Upper lobe of right lung (tissue), 1 donor: Measurements from ENCODE around the gene TRIM7. TPM values are rescaled to one million over a fixed set of nuclear protein-coding genes. Genes with fewer than 3 reads are reported as not detected.
A peak's percentile ranks its signal among the peaks of the same experiment; 100 is the strongest.
"Not testable (repeated sequence)": the region's sequence is repeated elsewhere in the genome, so short reads cannot be mapped to it uniquely, and the experiment has no call there.

Source experiments
- ATAC-seq: fragments of 200-7000 bp; cut with Tn5 transposase; one replicate; pipeline ENCODE4 v1.9.1; 2020; ENCODE audit warnings: mild to moderate bottlenecking, moderate library complexity
- DNase-seq: peaks from one replicate; pipeline ENCODE4 v3.0.0-alpha.2; 2020
- H3K27ac ChIP-seq: fragments of 200-600 bp; one replicate; pipeline ENCODE4 v1.8.0; 2022
- H3K27me3 ChIP-seq: fragments of 200-600 bp; one replicate; pipeline ENCODE4 v1.8.0; 2022; ENCODE audit warnings: mild to moderate bottlenecking
- H3K36me3 ChIP-seq: fragments of 200-600 bp; one replicate; pipeline ENCODE4 v1.8.0; 2022
- H3K4me1 ChIP-seq: fragments of 200-600 bp; one replicate; pipeline ENCODE4 v1.8.0; 2022
- H3K4me3 ChIP-seq: fragments of 200-600 bp; one replicate; pipeline ENCODE4 v1.8.0; 2022; ENCODE audit warnings: mild to moderate bottlenecking
- H3K9me3 ChIP-seq: fragments of 200-600 bp; one replicate; pipeline ENCODE4 v1.8.0; 2022
- CTCF ChIP-seq: fragments of 200-600 bp; IDR thresholded peaks from one replicate; pipeline ENCODE4 v1.8.0; 2022; ENCODE audit warnings: antibody characterized with exemption
- intact Hi-C: fragments of 100-400 bp; cut with DNase I; formaldehyde crosslinking; loops from one replicate; pipeline ENCODE4 v1.11.0; 2022
- total RNA-seq: library from RNA; stranded (reverse); fragmentation: NEBNext Ultra II Directional; extraction: Animal tissue kit (Norgen Biotek cat#: 25700); gene quantifications from one replicate; pipeline ENCODE4 v1.2.1, GENCODE V29; 2021
- donor health status: DM: no; HTN: yes; CAD: no; lungs with severe emphysema.

The TRIM7 gene
- total RNA-seq, 1 donor from 2014 or later: 4.9 TPM

- no peak overlapping the region for H3K27ac ChIP-seq
- H3K4me1 ChIP-seq: peaks cover 4% of the 10 kb centered on the region
- no peaks in the 10 kb centered on the region for H3K27me3 ChIP-seq
- intact Hi-C loops: no loop called here
- H3K9me3 ChIP-seq: no peaks in the 10 kb centered on the region
- no peaks in the 10 kb centered on the region for H3K36me3 ChIP-seq
- TF ChIP-seq CTCF: no peak
- DNase-seq (no peak), ATAC-seq (no peak)
- no peak overlapping the region for H3K4me3 ChIP-seq
Measured at GRCh38 chr5:181212080-181212479, 7.1 kb upstream of the TRIM7 start.

- Histone ChIP-seq H3K9me3 (no peaks in the 10 kb centered on the region), H3K4me3 (no peak overlapping the region), H3K4me1 (peaks cover 4% of the 10 kb centered on the region), H3K27me3 (no peaks in the 10 kb centered on the region), H3K27ac (no peak overlapping the region), H3K36me3 (no peaks in the 10 kb centered on the region)
- no peak for DNase-seq
- no peak for TF ChIP-seq CTCF
- no peak for ATAC-seq
- intact Hi-C loops: no loop called here
Measured at GRCh38 chr5:181211208-181211607, 6.2 kb upstream of the TRIM7 start.

- H3K36me3 ChIP-seq, H3K4me3 ChIP-seq, H3K27me3 ChIP-seq, DNase-seq, H3K9me3 ChIP-seq, intact Hi-C loops, H3K4me1 ChIP-seq, H3K27ac ChIP-seq, ATAC-seq: not testable (repeated sequence)
Measured at GRCh38 chr5:181210698-181211097, 5.7 kb upstream of the TRIM7 start.

- intact Hi-C loops, H3K4me1 ChIP-seq, DNase-seq: not testable (repeated sequence)
Measured at GRCh38 chr5:181210148-181210547, 5.2 kb upstream of the TRIM7 start.

GRCh38 chr5:181209006-181209405 is 4.0 kb upstream of the TRIM7 start:
- intact Hi-C loops: not testable (repeated sequence)

More at GRCh38 chr5:181210148-181210547, 5.2 kb upstream of the TRIM7 start:
- not testable (repeated sequence) for H3K4me3 ChIP-seq, H3K27ac ChIP-seq, H3K36me3 ChIP-seq, H3K9me3 ChIP-seq, H3K27me3 ChIP-seq, ATAC-seq

GRCh38 chr5:181207960-181208253 is 2.9 kb upstream of the TRIM7 start:
- H3K27ac ChIP-seq: no peak overlapping the region
- H3K36me3 ChIP-seq: no peaks in the 10 kb centered on the region
- H3K4me1 ChIP-seq: peaks cover 22% of the 10 kb centered on the region
- ATAC-seq (no peak), DNase-seq (no peak)
- H3K9me3 ChIP-seq: no peaks in the 10 kb centered on the region
- no peaks in the 10 kb centered on the region for H3K27me3 ChIP-seq
- intact Hi-C loops: no loop called here
- H3K4me3 ChIP-seq: peak overlapping the region; percentile 66
- TF ChIP-seq CTCF: no peak

More at GRCh38 chr5:181209006-181209405, 4.0 kb upstream of the TRIM7 start:
- H3K9me3 ChIP-seq, H3K27me3 ChIP-seq, DNase-seq, ATAC-seq, H3K27ac ChIP-seq, H3K4me3 ChIP-seq, H3K36me3 ChIP-seq: not testable (repeated sequence)
- peaks cover 11% of the 10 kb centered on the region for H3K4me1 ChIP-seq

- Histone ChIP-seq H3K4me1 (peaks cover 24% of the 10 kb centered on the region), H3K9me3 (no peaks in the 10 kb centered on the region), H3K36me3 (no peaks in the 10 kb centered on the region), H3K27ac (peak overlapping the region; percentile 70), H3K27me3 (no peaks in the 10 kb centered on the region), H3K4me3 (peak overlapping the region; percentile 66)
- ATAC-seq: peak; percentile 45
- no peak for TF ChIP-seq CTCF
- intact Hi-C loops: no loop called here
- peak; percentile 86 for DNase-seq
Measured at GRCh38 chr5:181207214-181207959, 2.4 kb upstream of the TRIM7 start.
